Smooth muscle cell (in vitro differentiated cells): ENCODE measurements around the gene LRATD1. TPM values are rescaled to one million over a fixed set of nuclear protein-coding genes. Genes with fewer than 3 reads are reported as not detected.
A peak's percentile ranks its signal among the peaks of the same experiment; 100 is the strongest.

Source experiments
- DNase-seq: peaks from one replicate; lab custom pipeline; 2025; ENCODE audit not compliant: unreplicated experiment; lab: John Stamatoyannopoulos, UW
- H2AFZ ChIP-seq: fragments of 200-600 bp; sonication (generic); 2 replicates; pipeline ENCODE4 v1.6.0; 2016; ENCODE audit warnings: antibody characterized with exemption, low read depth, mild to moderate bottlenecking
- H3F3A ChIP-seq: fragments of 200-600 bp; sonication (generic); 2 replicates; pipeline ENCODE4 v1.6.0; 2017; ENCODE audit warnings: antibody characterized with exemption, low read depth
- H3K27ac ChIP-seq: fragments of 200-600 bp; sonication (generic); 2 replicates; pipeline ENCODE4 v1.5.1; 2016; ENCODE audit warnings: low read depth, mild to moderate bottlenecking
- H3K27me3 ChIP-seq: fragments of 200-600 bp; sonication (generic); 2 replicates; pipeline ENCODE4 v1.6.1; 2016; ENCODE audit warnings: low read depth, mild to moderate bottlenecking
- H3K36me3 ChIP-seq: fragments of 200-600 bp; sonication (generic); 2 replicates; pipeline ENCODE4 v1.5.1; 2016; ENCODE audit warnings: low read depth
- H3K4me1 ChIP-seq: fragments of 200-600 bp; sonication (generic); 2 replicates; pipeline ENCODE4 v1.5.1; 2016; ENCODE audit warnings: low read depth
- H3K4me2 ChIP-seq: fragments of 200-600 bp; sonication (generic); 2 replicates; pipeline ENCODE4 v1.6.0; 2016; ENCODE audit warnings: mild to moderate bottlenecking
- H3K4me3 ChIP-seq: fragments of 200-600 bp; sonication (generic); 2 replicates; pipeline ENCODE4 v1.5.1; 2016; ENCODE audit warnings: mild to moderate bottlenecking
- H3K79me2 ChIP-seq: fragments of 200-600 bp; sonication (generic); 2 replicates; pipeline ENCODE4 v1.6.0; 2016; ENCODE audit warnings: low read depth, mild to moderate bottlenecking
- H3K9ac ChIP-seq: fragments of 200-600 bp; sonication (generic); 2 replicates; pipeline ENCODE4 v1.6.0; 2016; ENCODE audit warnings: low read depth
- H3K9me3 ChIP-seq: fragments of 200-600 bp; sonication (generic); replicated peaks from 2 replicates; pipeline ENCODE4 v1.5.1; 2016; ENCODE audit warnings: low read depth
- H4K20me1 ChIP-seq: fragments of 200-600 bp; sonication (generic); 2 replicates; pipeline ENCODE4 v1.6.0; 2016; ENCODE audit warnings: low read depth
- WGBS: methylation state at CpG from one replicate; pipeline ENCODE4 v1.1.7; 2016; ENCODE audit warnings: low lambda C conversion rate; 5-methylcytosine and 5-hydroxymethylcytosine counted together
- polyA plus RNA-seq: library from polyadenylated mRNA; unstranded; fragments of >200 nt; fragmentation: Nextera tagmentation; extraction: Ambion mirVana; gene quantifications from 2 replicates; pipeline ENCODE4 v1.2.1, GENCODE V29; 2016
- total RNA-seq: library from RNA; depleted of rRNA; stranded (reverse); fragments of >200 nt; gene quantifications from 2 replicates; pipeline ENCODE4 v1.2.3, GENCODE V29; 2014
- TF ChIP-seq, protein P1 (sequence below): fragments of 200-600 bp; sonication (generic); IDR thresholded peaks from 2 replicates; pipeline ENCODE4 v1.5.1; 2017; ENCODE audit warnings: borderline replicate concordance, mild to moderate bottlenecking, antibody characterized with exemption; ENCODE audit not compliant: insufficient read depth, poor library complexity, severe bottlenecking

Gene LRATD1
- total and polyA plus RNA-seq, 2 experiments from 2014 or later: 4.6 to 9.3 TPM

DNA sequence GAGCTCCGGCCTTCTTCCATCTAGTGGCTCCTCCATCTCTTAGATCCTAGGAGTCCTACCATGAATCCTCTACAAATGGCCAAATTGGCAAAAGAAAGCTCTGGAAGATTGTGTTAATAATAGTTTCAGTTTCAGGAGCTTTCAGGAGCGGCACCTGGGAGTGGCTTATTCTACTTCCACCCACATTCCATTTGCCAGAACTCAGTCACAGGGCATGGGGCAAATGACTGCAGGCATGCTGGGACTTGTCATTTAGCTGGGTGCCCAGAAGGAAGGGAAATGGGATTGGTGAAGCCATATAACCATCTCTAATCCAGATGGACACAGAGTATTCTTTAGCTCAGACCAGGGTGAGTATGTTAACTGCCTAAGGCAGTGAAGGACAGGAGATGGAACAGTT is 3.6 kb upstream of the LRATD1 start:
- H3K36me3 ChIP-seq: no peaks in the 10 kb centered on the region
- peaks cover 56% of the 10 kb centered on the region for H3K27me3 ChIP-seq
- DNase-seq: no peak
- 88% methylated on average over 2 of the region's 2 CpGs for WGBS
- H3F3A ChIP-seq: no peaks in the 10 kb centered on the region
- H3K9ac ChIP-seq: no peak overlapping the region
- no peak overlapping the region for H3K4me3 ChIP-seq
- no peaks in the 10 kb centered on the region for H3K4me1 ChIP-seq
- H3K79me2 ChIP-seq: no peaks in the 10 kb centered on the region
- no peak overlapping the region for H2AFZ ChIP-seq
- H4K20me1 ChIP-seq: no peaks in the 10 kb centered on the region
- TF ChIP-seq, protein P1, sequence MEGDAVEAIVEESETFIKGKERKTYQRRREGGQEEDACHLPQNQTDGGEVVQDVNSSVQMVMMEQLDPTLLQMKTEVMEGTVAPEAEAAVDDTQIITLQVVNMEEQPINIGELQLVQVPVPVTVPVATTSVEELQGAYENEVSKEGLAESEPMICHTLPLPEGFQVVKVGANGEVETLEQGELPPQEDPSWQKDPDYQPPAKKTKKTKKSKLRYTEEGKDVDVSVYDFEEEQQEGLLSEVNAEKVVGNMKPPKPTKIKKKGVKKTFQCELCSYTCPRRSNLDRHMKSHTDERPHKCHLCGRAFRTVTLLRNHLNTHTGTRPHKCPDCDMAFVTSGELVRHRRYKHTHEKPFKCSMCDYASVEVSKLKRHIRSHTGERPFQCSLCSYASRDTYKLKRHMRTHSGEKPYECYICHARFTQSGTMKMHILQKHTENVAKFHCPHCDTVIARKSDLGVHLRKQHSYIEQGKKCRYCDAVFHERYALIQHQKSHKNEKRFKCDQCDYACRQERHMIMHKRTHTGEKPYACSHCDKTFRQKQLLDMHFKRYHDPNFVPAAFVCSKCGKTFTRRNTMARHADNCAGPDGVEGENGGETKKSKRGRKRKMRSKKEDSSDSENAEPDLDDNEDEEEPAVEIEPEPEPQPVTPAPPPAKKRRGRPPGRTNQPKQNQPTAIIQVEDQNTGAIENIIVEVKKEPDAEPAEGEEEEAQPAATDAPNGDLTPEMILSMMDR: no peak
- no peak overlapping the region for H3K4me2 ChIP-seq
- no peaks in the 10 kb centered on the region for H3K9me3 ChIP-seq
- H3K27ac ChIP-seq: no peak overlapping the region

GRCh38 chr2:14631406-14632040 is 994 bp upstream of the LRATD1 start:
- Histone ChIP-seq H3F3A (no peaks in the 10 kb centered on the region), H3K36me3 (no peaks in the 10 kb centered on the region), H4K20me1 (no peaks in the 10 kb centered on the region), H3K9me3 (no peaks in the 10 kb centered on the region), H3K9ac (no peak overlapping the region), H3K79me2 (no peaks in the 10 kb centered on the region), H3K4me2 (peak overlapping the region; percentile 89), H3K4me3 (peak overlapping the region; percentile 63), H3K27ac (no peak overlapping the region), H3K27me3 (peaks cover 70% of the 10 kb centered on the region), H3K4me1 (no peaks in the 10 kb centered on the region), H2AFZ (no peak overlapping the region)
- TF ChIP-seq, protein P1: no peak
- DNase-seq: no peak
- WGBS: 63% methylated on average over 3 of the region's 3 CpGs

GRCh38 chr2:14633061-14633460 is 544 bp downstream of the LRATD1 start:
- Histone ChIP-seq H3K9ac (no peak overlapping the region), H3K36me3 (no peaks in the 10 kb centered on the region), H3K27me3 (peaks cover 81% of the 10 kb centered on the region), H3K79me2 (no peaks in the 10 kb centered on the region), H3F3A (no peaks in the 10 kb centered on the region), H3K4me3 (peak overlapping the region; percentile 63), H3K4me2 (peak overlapping the region; percentile 89), H3K4me1 (no peaks in the 10 kb centered on the region), H4K20me1 (no peaks in the 10 kb centered on the region), H3K9me3 (no peaks in the 10 kb centered on the region), H2AFZ (no peak overlapping the region), H3K27ac (no peak overlapping the region)
- no peak for DNase-seq
- 17% methylated on average over 13 of the region's 13 CpGs for WGBS
- TF ChIP-seq, protein P1: no peak
